ENCODE measurements around the gene OGFOD3.
"Not testable (repeated sequence)": the region's sequence is repeated elsewhere in the genome, so short reads cannot be mapped to it uniquely, and the experiment has no call there.

Gene OGFOD3

DNA sequence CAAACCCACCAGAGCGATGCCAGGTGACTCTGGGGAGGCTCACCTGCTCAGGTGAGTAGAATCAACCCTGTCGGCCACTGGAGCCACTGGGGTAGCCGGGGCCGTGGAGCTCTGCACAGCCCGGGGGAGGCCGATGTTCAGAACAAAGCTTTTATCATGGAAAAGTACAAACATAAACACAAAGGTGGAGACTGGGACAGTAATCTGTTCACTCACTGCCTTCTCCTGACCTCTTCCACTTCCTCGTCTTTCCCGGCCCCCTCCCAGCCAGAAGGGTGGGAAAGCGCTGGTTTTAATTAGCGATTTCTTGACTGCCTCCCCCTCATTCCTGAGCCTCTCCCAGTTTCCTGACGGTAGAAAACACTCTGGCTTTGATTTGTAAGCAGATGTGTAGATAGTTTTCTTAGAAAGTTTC, 69.1 kb downstream of the OGFOD3 start:
- DNase-seq, result no peak

DNA sequence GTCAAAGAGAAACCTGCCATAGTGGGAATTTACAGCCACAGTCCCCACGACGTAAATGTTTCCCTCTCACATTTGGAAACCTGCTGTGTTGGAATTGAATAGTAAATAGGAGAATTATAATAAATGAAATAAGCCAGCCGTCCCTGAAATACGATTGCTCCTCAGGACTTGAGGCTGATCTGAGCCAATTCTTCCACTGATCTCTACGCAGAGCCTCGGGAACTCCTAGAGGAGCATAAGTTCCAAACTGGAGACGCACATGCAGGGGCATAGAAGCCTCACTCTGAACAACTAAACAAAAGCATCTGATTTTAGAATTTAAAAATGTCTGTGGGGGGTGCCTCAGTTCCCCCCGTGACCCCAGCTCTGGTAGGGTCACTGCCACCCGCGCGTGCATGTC, 69.5 kb downstream of the OGFOD3 start:
- no peak for DNase-seq

DNA sequence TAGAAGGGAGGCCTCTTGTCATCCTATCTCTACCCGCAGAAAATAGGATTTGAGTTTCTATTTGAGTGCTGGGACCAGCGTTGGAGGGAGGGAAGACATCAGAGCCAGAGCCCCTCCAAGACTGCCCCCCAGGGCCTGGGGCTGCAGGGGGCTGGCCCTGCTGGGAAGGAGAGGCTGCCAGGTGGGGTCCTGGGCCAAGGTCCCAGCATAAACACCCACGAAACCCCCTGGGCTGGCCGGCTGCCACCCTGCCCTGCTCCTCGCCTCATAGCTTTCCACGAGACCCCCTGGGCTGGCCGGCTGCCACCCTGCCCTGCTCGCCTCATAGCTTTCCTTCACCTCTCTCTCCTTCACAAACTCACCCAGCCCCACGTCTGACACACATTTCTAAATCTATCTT, 70.0 kb downstream of the OGFOD3 start:
- no peak for DNase-seq

DNA sequence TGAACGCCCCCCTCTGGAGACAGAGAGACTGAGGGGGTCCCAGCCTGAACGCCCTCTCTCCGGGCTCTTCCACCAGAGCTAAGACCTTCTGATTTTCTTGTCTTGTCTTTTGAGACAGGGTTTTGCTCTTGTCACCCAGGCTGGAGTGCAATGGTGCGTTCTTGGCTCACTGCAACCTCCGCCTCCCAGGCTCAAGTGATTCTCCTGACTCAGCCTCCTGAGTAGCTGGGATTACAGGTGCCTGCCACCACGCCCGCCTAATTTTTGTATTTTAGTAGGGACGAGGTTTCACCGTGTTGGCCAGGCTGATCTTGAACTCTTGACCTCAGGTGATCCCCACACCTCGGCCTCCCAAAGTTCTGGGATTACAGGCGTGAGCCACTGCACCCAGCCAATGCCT, 70.4 kb downstream of the OGFOD3 start:
- not testable (repeated sequence) for DNase-seq

DNA sequence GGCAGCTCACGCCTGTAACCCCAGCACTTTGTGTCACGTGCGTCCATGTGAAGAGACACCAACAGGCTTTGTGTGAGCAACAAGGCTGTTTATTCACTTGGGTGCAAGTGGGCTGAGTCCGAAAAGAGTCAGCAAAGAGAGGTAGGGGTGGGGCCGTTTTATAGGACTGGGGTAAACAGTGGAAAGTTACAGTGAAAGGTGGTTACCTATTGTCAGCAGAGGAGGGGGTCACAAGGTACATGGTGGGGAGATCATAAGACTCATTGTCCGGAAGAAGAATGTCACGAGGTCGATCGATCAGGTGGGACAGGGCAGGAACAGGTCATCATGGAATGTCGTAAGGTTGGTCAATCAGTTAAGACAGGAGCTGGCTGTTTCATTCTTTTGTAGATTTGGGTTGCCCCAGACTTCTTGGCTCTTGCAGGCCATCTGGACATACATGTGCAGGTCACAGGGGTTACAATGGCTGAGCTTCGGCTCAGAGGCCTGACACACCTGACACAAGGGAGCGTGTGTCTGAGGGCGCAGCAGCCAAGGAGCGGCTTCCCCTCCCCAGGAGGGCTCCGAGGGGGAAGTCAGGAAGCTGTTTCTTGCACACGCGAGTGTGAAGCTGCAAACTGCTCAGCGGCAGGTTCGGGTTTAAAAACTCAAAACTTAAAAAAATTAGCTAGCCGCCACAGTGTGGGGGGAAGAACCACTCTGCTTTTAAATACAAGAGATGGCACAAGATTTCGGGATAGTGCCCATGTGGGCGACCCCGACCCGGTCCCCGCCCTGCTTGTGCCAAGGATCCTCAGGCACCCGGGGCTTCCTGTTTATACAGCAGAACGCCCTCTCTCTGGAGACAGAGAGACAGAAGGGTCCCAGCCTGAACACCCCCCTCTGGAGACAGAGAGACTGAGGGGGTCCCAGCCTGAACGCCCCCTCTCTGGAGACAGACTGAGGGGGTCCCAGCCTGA, 71.8 kb downstream of the OGFOD3 start:
- no peak for DNase-seq

DNA sequence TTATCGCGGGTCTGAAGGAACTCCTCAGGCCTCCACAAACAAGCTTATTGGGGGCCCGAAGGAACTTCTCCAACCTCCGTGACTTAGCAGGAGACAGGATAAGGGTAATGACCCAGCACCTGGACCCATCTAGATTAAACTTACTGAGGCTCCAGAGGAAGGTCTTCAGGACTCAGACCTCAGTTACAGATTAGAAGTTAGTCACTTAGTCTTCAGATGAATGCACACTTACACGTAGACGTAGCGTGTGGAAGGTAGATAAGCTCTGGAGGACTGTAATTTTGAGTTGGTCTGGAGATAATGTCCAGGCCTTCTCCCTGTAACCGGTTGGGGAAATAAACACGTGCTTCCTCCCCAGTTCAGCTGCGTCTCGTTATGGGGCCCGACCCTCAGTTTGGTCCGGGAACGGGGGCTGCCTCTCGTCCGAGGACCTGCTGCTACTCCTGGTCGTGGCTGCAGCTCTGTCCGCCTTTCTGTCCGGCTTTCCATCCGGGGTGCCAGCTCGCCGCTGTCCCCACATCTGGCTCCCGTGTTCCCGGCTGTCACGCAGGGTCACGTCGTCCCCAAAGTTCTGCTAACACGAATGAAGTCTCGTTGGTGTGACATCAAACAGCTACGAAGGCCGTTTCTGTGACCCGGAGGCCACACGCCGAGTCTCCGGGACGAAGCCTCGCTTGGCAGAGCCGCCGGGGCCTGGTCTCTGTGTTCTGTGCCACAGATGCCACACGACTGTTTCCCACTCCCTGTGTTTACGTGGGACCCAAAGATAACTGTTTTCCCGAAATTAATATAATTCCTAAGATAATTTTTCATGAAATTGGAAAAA, 73.0 kb downstream of the OGFOD3 start:
- DNase-seq, result no peak

DNA sequence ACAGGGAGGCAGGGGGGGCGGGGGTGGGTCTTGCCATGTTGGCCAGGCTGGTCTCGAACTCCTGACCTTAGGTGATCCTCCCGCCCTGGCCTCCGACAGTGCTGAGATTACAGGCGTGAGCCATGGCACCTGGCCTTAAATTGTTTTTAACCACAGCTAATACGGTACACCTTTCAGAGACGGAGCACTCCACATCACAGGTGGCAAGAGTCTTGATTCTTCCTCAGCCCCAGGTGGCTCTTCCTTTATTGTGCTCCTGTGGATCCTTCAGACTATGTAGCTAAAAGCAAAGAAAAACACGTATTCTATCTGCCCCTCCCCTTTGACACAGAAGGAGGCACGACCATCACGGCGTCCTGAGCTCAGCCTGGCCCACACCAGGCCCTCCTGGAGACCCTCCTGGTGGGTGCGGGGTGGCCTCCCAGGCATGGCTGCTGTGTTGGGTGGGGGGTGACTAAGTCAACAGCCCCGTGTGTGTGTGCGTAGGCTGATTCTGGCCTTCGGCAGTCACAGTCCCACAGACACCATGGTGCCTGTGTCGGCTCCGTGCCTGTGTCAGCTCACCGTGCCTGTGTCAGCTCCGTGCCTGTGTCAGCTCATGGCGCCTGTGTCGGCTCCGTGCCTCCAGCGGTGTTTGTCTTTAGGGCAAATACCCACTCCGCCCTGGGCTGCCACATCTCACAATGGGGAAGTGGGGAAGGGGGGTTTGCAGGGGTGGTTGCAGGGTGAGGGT, 74.0 kb downstream of the OGFOD3 start:
- DNase-seq, result no peak

DNA sequence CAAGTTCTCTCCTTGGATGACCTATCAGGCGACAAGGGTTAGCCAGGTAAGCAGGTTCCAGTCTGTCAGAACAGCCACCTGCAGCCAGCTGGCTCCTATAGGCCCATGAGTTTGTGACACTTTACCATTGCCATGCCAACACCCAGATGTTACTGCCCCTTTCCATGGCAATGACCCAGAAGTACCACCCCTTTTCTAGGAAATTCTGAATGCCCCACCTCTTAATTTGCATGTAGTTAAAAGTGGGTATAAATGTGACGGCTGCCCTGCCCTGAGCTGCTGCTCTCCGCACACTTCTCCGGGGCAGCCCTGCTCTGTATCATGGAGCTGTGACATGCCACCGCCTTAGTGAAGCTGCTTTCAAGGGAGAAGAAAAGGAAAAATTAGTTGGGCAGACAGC, 74.8 kb downstream of the OGFOD3 start:
- DNase-seq, result no peak

DNA sequence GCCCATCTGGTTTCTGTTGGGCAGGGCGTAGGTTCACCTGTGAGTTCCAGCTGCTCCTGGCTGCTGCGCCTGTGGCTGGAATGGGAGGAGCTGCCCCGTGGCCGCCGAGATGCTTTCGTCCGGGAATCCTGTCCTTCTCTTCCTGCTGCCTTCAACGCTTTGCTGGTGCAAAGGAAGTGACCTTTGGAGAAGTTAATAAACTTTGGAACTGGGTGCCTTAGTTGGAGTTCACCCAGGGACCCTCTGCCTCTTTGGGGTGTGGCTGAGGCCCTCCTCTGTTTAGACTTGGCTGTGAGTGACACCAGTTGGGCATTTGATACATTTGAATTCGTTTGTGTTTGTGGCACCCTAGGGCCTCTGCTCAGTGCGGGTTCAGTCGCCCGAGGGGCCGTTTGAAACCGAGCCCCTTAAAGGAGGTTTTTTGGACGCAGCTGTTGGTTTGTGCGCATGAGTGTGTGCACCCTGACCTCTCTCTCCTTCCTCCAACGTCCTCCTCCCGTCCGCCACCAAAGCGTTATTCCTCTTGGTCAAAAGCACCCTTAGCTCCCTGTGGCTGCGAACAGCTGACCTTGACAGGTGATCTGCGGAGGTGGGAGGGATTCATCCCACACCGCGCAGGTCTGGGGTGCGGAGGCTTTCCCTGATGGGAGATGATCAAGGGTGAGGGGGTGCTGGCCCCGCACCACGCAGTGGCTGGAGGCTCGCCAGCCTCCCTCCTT, 75.9 kb downstream of the OGFOD3 start:
- no peak for DNase-seq

DNA sequence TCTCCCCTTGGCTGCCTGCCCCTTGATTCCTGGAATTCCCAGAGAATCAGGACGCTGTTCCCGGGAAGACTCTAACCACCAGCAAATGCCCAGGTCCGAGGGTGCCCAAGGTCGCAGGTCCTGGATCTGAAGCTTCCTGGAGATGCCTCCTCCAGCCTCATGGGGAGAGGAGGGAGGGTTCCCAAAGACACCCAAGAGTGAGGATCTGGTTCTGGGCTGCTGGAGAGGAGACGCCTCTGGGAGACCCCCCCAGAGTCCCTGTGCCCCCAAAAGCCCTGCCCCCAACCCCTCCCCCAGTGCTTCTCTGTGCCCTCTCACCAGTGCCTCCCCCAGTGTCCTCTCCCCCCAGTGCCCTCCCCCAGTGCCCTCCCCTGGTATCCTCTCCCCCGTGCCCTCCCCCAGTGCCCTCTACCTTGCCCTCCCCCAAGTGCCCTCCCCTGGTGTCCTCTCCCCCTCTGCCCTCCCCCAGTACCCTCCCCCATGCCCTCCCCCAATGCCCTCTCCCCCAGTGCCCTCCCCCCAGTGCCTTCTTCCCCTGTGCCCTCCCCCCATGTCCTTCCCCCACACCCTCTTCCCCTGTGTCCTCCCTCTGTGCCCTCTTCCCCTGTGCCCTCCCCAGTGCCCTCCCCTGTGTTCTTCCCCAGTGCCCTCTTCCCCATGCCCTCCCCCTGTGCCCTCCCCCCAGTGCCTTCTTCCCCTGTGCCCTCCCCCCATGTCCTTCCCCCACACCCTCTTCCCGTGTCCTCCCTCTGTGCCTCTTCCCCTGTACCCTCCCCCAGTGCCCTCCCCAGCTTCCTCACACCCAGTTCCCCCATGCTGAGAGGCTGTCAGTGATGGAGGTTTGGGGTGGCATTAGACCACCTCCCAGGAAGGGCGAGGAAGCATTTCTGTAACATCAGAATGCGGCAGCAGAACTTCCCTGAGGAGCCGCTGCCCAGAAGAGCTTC, 78.5 kb downstream of the OGFOD3 start:
- no peak for DNase-seq
